Measurements from ENCODE around the gene MRPL17. TPM values are rescaled to one million over a fixed set of nuclear protein-coding genes. Genes with fewer than 3 reads are reported as not detected.

Gene MRPL17
- total and polyA plus RNA-seq, 2 experiments from 2014 or later: 26.7 to 81.8 TPM

- Histone ChIP-seq H4K20me1 (replicated peaks; ENCODE audit: insufficient read depth) (no peaks in the 10 kb centered on the region), H3K79me2 (replicated peaks; ENCODE audit: insufficient read depth) (no peaks in the 10 kb centered on the region), H3K4me2 (no peak overlapping the region), H2AFZ (no peak overlapping the region), H3K4me1 (ENCODE audit: insufficient read depth) (no peaks in the 10 kb centered on the region), H3K4me3 (no peak overlapping the region), H3K27me3 (ENCODE audit: insufficient read depth) (no peaks in the 10 kb centered on the region), H3F3A (replicated peaks; ENCODE audit: low read depth) (no peaks in the 10 kb centered on the region), H3K27ac (ENCODE audit: low read depth) (no peak overlapping the region), H3K36me3 (ENCODE audit: insufficient read depth) (no peaks in the 10 kb centered on the region), H3K9me2 (ENCODE audit: insufficient read depth) (no peaks in the 10 kb centered on the region; the same call in 1 of the 2 replicates)
- Mint-ChIP-seq H3K4me3 (no peak overlapping the region), H3K36me3 (ENCODE audit: low read depth) (no peaks in the 10 kb centered on the region), H3K27me3 (ENCODE audit: insufficient read depth, low read depth, poor library complexity) (no peaks in the 10 kb centered on the region), H3K4me1 (no peaks in the 10 kb centered on the region), H3K27ac (no peak overlapping the region), H3K9me3 (no peaks in the 10 kb centered on the region)
- DNase-seq (ENCODE audit: low spot score): no peak
- ATAC-seq: no peak
- TF ChIP-seq, protein P1, sequence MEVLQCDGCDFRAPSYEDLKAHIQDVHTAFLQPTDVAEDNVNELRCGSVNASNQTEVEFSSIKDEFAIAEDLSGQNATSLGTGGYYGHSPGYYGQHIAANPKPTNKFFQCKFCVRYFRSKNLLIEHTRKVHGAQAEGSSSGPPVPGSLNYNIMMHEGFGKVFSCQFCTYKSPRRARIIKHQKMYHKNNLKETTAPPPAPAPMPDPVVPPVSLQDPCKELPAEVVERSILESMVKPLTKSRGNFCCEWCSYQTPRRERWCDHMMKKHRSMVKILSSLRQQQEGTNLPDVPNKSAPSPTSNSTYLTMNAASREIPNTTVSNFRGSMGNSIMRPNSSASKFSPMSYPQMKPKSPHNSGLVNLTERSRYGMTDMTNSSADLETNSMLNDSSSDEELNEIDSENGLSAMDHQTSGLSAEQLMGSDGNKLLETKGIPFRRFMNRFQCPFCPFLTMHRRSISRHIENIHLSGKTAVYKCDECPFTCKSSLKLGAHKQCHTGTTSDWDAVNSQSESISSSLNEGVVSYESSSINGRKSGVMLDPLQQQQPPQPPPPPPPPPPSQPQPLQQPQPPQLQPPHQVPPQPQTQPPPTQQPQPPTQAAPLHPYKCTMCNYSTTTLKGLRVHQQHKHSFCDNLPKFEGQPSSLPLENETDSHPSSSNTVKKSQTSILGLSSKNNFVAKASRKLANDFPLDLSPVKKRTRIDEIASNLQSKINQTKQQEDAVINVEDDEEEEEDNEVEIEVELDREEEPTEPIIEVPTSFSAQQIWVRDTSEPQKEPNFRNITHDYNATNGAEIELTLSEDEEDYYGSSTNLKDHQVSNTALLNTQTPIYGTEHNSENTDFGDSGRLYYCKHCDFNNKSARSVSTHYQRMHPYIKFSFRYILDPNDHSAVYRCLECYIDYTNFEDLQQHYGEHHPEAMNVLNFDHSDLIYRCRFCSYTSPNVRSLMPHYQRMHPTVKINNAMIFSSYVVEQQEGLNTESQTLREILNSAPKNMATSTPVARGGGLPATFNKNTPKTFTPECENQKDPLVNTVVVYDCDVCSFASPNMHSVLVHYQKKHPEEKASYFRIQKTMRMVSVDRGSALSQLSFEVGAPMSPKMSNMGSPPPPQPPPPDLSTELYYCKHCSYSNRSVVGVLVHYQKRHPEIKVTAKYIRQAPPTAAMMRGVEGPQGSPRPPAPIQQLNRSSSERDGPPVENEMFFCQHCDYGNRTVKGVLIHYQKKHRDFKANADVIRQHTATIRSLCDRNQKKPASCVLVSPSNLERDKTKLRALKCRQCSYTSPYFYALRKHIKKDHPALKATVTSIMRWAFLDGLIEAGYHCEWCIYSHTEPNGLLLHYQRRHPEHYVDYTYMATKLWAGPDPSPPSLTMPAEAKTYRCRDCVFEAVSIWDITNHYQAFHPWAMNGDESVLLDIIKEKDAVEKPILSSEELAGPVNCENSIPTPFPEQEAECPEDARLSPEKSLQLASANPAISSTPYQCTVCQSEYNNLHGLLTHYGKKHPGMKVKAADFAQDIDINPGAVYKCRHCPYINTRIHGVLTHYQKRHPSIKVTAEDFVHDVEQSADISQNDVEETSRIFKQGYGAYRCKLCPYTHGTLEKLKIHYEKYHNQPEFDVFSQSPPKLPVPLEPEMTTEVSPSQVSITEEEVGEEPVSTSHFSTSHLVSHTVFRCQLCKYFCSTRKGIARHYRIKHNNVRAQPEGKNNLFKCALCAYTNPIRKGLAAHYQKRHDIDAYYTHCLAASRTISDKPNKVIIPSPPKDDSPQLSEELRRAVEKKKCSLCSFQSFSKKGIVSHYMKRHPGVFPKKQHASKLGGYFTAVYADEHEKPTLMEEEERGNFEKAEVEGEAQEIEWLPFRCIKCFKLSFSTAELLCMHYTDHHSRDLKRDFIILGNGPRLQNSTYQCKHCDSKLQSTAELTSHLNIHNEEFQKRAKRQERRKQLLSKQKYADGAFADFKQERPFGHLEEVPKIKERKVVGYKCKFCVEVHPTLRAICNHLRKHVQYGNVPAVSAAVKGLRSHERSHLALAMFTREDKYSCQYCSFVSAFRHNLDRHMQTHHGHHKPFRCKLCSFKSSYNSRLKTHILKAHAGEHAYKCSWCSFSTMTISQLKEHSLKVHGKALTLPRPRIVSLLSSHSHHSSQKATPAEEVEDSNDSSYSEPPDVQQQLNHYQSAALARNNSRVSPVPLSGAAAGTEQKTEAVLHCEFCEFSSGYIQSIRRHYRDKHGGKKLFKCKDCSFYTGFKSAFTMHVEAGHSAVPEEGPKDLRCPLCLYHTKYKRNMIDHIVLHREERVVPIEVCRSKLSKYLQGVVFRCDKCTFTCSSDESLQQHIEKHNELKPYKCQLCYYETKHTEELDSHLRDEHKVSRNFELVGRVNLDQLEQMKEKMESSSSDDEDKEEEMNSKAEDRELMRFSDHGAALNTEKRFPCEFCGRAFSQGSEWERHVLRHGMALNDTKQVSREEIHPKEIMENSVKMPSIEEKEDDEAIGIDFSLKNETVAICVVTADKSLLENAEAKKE (CRISPR knock-in tag; IDR thresholded peaks at IDR 0.05): no peak
- TF ChIP-seq CTCF (conservative IDR thresholded peaks at IDR 0.05; ENCODE audit: low read depth in 2 of 2) (no peak), EZH2phosphoT487 (IDR thresholded peaks at IDR 0.05; ENCODE audit: unreplicated experiment) (no peak), EZH2 (IDR thresholded peaks at IDR 0.05; ENCODE audit: low read depth, unreplicated experiment) (no peak), ZNF331 (CRISPR knock-in tag; IDR thresholded peaks at IDR 0.05; ENCODE audit: low read depth) (no peak), STAT1 (IDR thresholded peaks at IDR 0.05; ENCODE audit: unreplicated experiment) (no peak), POLR2AphosphoS5 (IDR thresholded peaks at IDR 0.05; ENCODE audit: low read depth) (no peak), JUNB (IDR thresholded peaks at IDR 0.05; ENCODE audit: unreplicated experiment) (no peak), ZNF114 (CRISPR knock-in tag; IDR thresholded peaks at IDR 0.05) (no peak), NANOG (IDR thresholded peaks at IDR 0.05; ENCODE audit: borderline replicate concordance) (no peak), CREB1 (CRISPR knock-in tag; IDR thresholded peaks at IDR 0.05; ENCODE audit: low read depth) (no peak)
- TF ChIP-seq, protein P2, sequence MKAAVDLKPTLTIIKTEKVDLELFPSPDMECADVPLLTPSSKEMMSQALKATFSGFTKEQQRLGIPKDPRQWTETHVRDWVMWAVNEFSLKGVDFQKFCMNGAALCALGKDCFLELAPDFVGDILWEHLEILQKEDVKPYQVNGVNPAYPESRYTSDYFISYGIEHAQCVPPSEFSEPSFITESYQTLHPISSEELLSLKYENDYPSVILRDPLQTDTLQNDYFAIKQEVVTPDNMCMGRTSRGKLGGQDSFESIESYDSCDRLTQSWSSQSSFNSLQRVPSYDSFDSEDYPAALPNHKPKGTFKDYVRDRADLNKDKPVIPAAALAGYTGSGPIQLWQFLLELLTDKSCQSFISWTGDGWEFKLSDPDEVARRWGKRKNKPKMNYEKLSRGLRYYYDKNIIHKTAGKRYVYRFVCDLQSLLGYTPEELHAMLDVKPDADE (IDR thresholded peaks at IDR 0.05): no peak
- TF ChIP-seq, protein P3, sequence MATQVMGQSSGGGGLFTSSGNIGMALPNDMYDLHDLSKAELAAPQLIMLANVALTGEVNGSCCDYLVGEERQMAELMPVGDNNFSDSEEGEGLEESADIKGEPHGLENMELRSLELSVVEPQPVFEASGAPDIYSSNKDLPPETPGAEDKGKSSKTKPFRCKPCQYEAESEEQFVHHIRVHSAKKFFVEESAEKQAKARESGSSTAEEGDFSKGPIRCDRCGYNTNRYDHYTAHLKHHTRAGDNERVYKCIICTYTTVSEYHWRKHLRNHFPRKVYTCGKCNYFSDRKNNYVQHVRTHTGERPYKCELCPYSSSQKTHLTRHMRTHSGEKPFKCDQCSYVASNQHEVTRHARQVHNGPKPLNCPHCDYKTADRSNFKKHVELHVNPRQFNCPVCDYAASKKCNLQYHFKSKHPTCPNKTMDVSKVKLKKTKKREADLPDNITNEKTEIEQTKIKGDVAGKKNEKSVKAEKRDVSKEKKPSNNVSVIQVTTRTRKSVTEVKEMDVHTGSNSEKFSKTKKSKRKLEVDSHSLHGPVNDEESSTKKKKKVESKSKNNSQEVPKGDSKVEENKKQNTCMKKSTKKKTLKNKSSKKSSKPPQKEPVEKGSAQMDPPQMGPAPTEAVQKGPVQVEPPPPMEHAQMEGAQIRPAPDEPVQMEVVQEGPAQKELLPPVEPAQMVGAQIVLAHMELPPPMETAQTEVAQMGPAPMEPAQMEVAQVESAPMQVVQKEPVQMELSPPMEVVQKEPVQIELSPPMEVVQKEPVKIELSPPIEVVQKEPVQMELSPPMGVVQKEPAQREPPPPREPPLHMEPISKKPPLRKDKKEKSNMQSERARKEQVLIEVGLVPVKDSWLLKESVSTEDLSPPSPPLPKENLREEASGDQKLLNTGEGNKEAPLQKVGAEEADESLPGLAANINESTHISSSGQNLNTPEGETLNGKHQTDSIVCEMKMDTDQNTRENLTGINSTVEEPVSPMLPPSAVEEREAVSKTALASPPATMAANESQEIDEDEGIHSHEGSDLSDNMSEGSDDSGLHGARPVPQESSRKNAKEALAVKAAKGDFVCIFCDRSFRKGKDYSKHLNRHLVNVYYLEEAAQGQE (IDR thresholded peaks at IDR 0.05; ENCODE audit: unreplicated experiment): no peak
These were observed 9.5 kb downstream of the MRPL17 start for GRCh38 chr11:6673523-6674218.

Measured in GM23338 (cell line).